ENCODE measurements around the gene SPTY2D1. TPM values are rescaled to one million over a fixed set of nuclear protein-coding genes. Genes with fewer than 3 reads are reported as not detected.

SPTY2D1 gene
- total RNA-seq, 2 experiments from 2014 or later, result 15.6 to 15.8 TPM

- Histone ChIP-seq H3K9me2 (ENCODE audit: insufficient read depth, low read length) (no peaks in the 10 kb centered on the region), H3K4me3 (ENCODE audit: low read depth, low read length, poor library complexity, severe bottlenecking) (no peak overlapping the region), H2AFZ (ENCODE audit: low read length) (no peak overlapping the region), H3K36me3 (ENCODE audit: insufficient read depth, low read length) (peaks cover 76% of the 10 kb centered on the region), H3K4me2 (ENCODE audit: low read length) (no peak overlapping the region), H3K27ac (ENCODE audit: low read depth, low read length, poor library complexity, severe bottlenecking) (no peak overlapping the region), H3K79me2 (ENCODE audit: insufficient read depth, low read depth, low read length) (no peaks in the 10 kb centered on the region), H3K9me3 (ENCODE audit: low read length) (no peaks in the 10 kb centered on the region), H3K4me1 (ENCODE audit: insufficient read depth, low read length, poor library complexity, severe bottlenecking) (no peaks in the 10 kb centered on the region), H4K20me1 (ENCODE audit: insufficient read depth, low read length) (peaks cover 7% of the 10 kb centered on the region; the same call in 1 of the 2 replicates)
- TF ChIP-seq EZH2phosphoT487 (IDR thresholded peaks at IDR 0.05; ENCODE audit: borderline replicate concordance, low read depth, low read length) (no peak), CTCF (conservative IDR thresholded peaks at IDR 0.05; ENCODE audit: low read length) (no peak)
- BruUV-seq (replicated peaks), result no TSS peak
- intact Hi-C loops (cut with micrococcal nuclease; ENCODE audit: unreplicated experiment), result no loop called here
- DNase-seq (ENCODE audit: low spot score), result no peak
- POLR2A ChIA-PET, result interaction anchor here (1.0 kb wide), 1 partner anchor 10 kb away, joined by 4 read pairs; no protein-coding TSS in a partner anchor
- CTCF ChIA-PET (ENCODE audit: unreplicated experiment), result no interaction called here
Measured at GRCh38 chr11:18611196-18611595, 22.9 kb downstream of the SPTY2D1 start.

- no peak overlapping the region for H3K4me3 ChIP-seq (ENCODE audit: low read depth, low read length, poor library complexity, severe bottlenecking)
- H3K9me3 ChIP-seq (ENCODE audit: low read length), result no peaks in the 10 kb centered on the region
- DNase-seq (ENCODE audit: low spot score), result no peak
- intact Hi-C loops (cut with micrococcal nuclease; ENCODE audit: unreplicated experiment), result no loop called here
- no peaks in the 10 kb centered on the region for H3K79me2 ChIP-seq (ENCODE audit: insufficient read depth, low read depth, low read length)
- ChIA-PET CTCF (ENCODE audit: unreplicated experiment) (no interaction called here), POLR2A (interaction anchor here (1.0 to 1.6 kb wide), 3 partner anchors 9 to 23 kb away, joined by 3 to 4 read pairs (median 3); no protein-coding TSS in a partner anchor)
- no peak overlapping the region for H2AFZ ChIP-seq (ENCODE audit: low read length)
- peaks cover 2% of the 10 kb centered on the region; the same call in 1 of the 2 replicates for H4K20me1 ChIP-seq (ENCODE audit: insufficient read depth, low read length)
- H3K4me1 ChIP-seq (ENCODE audit: insufficient read depth, low read length, poor library complexity, severe bottlenecking), result no peaks in the 10 kb centered on the region
- H3K27ac ChIP-seq (ENCODE audit: low read depth, low read length, poor library complexity, severe bottlenecking), result no peak overlapping the region
- no peak for TF ChIP-seq EZH2phosphoT487 (IDR thresholded peaks at IDR 0.05; ENCODE audit: borderline replicate concordance, low read depth, low read length)
- no peak for TF ChIP-seq CTCF (conservative IDR thresholded peaks at IDR 0.05; ENCODE audit: low read length)
- TSS peak; percentile 52 for BruUV-seq (replicated peaks)
- no peak overlapping the region for H3K4me2 ChIP-seq (ENCODE audit: low read length)
- H3K36me3 ChIP-seq (ENCODE audit: insufficient read depth, low read length), result peaks cover 47% of the 10 kb centered on the region
- no peaks in the 10 kb centered on the region for H3K9me2 ChIP-seq (ENCODE audit: insufficient read depth, low read length)
Measured at GRCh38 chr11:18608376-18608775, 25.8 kb downstream of the SPTY2D1 start.

GRCh38 chr11:18600915-18601569, 33.1 kb downstream of the SPTY2D1 start:
- TF ChIP-seq EZH2phosphoT487 (IDR thresholded peaks at IDR 0.05; ENCODE audit: borderline replicate concordance, low read depth, low read length) (no peak), CTCF (conservative IDR thresholded peaks at IDR 0.05; ENCODE audit: low read length) (no peak)
- Histone ChIP-seq H3K27ac (ENCODE audit: low read depth, low read length, poor library complexity, severe bottlenecking) (no peak overlapping the region), H3K36me3 (ENCODE audit: insufficient read depth, low read length) (no peaks in the 10 kb centered on the region), H3K4me1 (ENCODE audit: insufficient read depth, low read length, poor library complexity, severe bottlenecking) (no peaks in the 10 kb centered on the region), H3K9me2 (ENCODE audit: insufficient read depth, low read length) (no peaks in the 10 kb centered on the region), H3K4me2 (ENCODE audit: low read length) (no peak overlapping the region), H3K79me2 (ENCODE audit: insufficient read depth, low read depth, low read length) (no peaks in the 10 kb centered on the region), H2AFZ (ENCODE audit: low read length) (no peak overlapping the region), H4K20me1 (ENCODE audit: insufficient read depth, low read length) (no peaks in the 10 kb centered on the region), H3K9me3 (ENCODE audit: low read length) (no peaks in the 10 kb centered on the region), H3K4me3 (ENCODE audit: low read depth, low read length, poor library complexity, severe bottlenecking) (no peak overlapping the region)
- POLR2A ChIA-PET, result interaction anchor here (0.9 to 1.7 kb wide), 3 partner anchors 13 to 37 kb away, joined by 3 to 8 read pairs (median 6); partner anchors contain the start of gene UEVLD
- CTCF ChIA-PET (ENCODE audit: unreplicated experiment), result interaction anchor here (1.0 kb wide), 1 partner anchor 12 kb away, joined by 3 read pairs; no protein-coding TSS in a partner anchor
- intact Hi-C loops (cut with micrococcal nuclease; ENCODE audit: unreplicated experiment), result no loop called here
- no peak for DNase-seq (ENCODE audit: low spot score)
- BruUV-seq (replicated peaks), result no TSS peak
